MCF 10A (cell line): ENCODE data around the gene ANKRD10. TPM values are rescaled to one million over a fixed set of nuclear protein-coding genes. Genes with fewer than 3 reads are reported as not detected.

Experiments
- BruUV-seq: library from RNA; stranded (reverse); fragments of 400-500 nt; replicated peaks from 2 replicates; lab custom pipeline; 2021; lab: Mats Ljungman, UMichigan
- CTCF ChIA-PET: fragments of 300-600 bp; sonication (Branson Sonifier 250); formaldehyde crosslinking; extraction: SDS; loops from one replicate; lab custom pipeline; 2021; ENCODE audit warnings: antibody characterized with exemption, inconsistent platforms; lab: Yijun Ruan, JAX
- POLR2A ChIA-PET: fragments of 300-600, 350-650 bp; sonication (Branson Sonifier 250); formaldehyde crosslinking; extraction: SDS; loops from one replicate; lab custom pipeline; 2020; ENCODE audit warnings: antibody characterized with exemption, inconsistent platforms; lab: Yijun Ruan, JAX
- DNase-seq: peaks from one replicate; pipeline ENCODE4 v3.0.0-alpha.2; 2018; ENCODE audit not compliant: unreplicated experiment
- H3K27ac Mint-ChIP-seq: one replicate; pipeline ENCODE4 v1.8.0; 2022; ENCODE audit warnings: mild to moderate bottlenecking, low read depth, mixed read lengths; ENCODE audit not compliant: unreplicated experiment
- H3K27me3 Mint-ChIP-seq: one replicate; pipeline ENCODE4 v1.8.0; 2022; ENCODE audit warnings: mixed read lengths; ENCODE audit not compliant: insufficient read depth, unreplicated experiment
- H3K36me3 Mint-ChIP-seq: one replicate; pipeline ENCODE4 v1.8.0; 2022; ENCODE audit warnings: mild to moderate bottlenecking, moderate library complexity, mixed read lengths; ENCODE audit not compliant: insufficient read depth, unreplicated experiment
- H3K4me1 Mint-ChIP-seq: one replicate; pipeline ENCODE4 v1.8.0; 2022; ENCODE audit warnings: mixed read lengths; ENCODE audit not compliant: insufficient read depth, unreplicated experiment
- H3K4me3 Mint-ChIP-seq: one replicate; pipeline ENCODE4 v1.8.0; 2022; ENCODE audit warnings: mild to moderate bottlenecking, moderate library complexity, mixed read lengths; ENCODE audit not compliant: unreplicated experiment
- H3K9me3 Mint-ChIP-seq: one replicate; pipeline ENCODE4 v1.8.0; 2022; ENCODE audit warnings: mixed read lengths; ENCODE audit not compliant: unreplicated experiment
- intact Hi-C: fragments of 100-400 bp; cut with micrococcal nuclease; formaldehyde crosslinking; loops from 2 replicates; pipeline ENCODE4 v1.14.1; 2022
- total RNA-seq: library from RNA; stranded (reverse); gene quantifications from 2 replicates; pipeline ENCODE4 v1.2.3, GENCODE V29; 2022
- TF ChIP-seq, protein P1 (sequence below): fragments of 200-600 bp; IDR thresholded peaks from one replicate; pipeline ENCODE4 v1.8.0; 2022; ENCODE audit warnings: antibody characterized with exemption, mild to moderate bottlenecking; ENCODE audit not compliant: unreplicated experiment

The ANKRD10 gene
- total RNA-seq, 1 experiment from 2014 or later = 61.7 TPM

DNA sequence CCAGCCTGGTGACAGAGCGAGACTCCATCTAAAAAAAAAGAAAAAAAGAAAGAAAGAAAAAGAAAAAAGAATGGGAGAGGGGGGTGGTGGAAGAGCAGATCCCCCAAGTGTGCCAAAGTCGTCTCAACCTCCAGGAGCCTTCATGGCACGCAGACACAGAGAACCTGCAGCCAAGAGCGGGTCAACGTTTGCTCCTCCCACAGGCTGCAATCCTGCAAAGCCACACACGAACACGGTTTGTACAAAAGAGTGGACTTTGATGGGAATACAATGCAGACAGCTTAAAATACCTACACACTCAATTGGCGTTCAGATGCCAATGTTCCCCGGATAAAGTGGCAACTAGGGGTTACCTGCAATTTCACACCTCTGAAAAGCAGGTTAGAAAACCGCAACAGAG is 29.4 kb downstream of the ANKRD10 start:
- ChIA-PET POLR2A (interaction anchor here (1.1 kb wide), 1 partner anchor 10 kb away, joined by 3 read pairs; no protein-coding TSS in a partner anchor), CTCF (no interaction called here)
- no peak overlapping the region for H3K4me3 Mint-ChIP-seq
- TF ChIP-seq, protein P1, sequence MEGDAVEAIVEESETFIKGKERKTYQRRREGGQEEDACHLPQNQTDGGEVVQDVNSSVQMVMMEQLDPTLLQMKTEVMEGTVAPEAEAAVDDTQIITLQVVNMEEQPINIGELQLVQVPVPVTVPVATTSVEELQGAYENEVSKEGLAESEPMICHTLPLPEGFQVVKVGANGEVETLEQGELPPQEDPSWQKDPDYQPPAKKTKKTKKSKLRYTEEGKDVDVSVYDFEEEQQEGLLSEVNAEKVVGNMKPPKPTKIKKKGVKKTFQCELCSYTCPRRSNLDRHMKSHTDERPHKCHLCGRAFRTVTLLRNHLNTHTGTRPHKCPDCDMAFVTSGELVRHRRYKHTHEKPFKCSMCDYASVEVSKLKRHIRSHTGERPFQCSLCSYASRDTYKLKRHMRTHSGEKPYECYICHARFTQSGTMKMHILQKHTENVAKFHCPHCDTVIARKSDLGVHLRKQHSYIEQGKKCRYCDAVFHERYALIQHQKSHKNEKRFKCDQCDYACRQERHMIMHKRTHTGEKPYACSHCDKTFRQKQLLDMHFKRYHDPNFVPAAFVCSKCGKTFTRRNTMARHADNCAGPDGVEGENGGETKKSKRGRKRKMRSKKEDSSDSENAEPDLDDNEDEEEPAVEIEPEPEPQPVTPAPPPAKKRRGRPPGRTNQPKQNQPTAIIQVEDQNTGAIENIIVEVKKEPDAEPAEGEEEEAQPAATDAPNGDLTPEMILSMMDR = no peak
- no peaks in the 10 kb centered on the region for H3K9me3 Mint-ChIP-seq
- peaks cover 5% of the 10 kb centered on the region for H3K36me3 Mint-ChIP-seq
- H3K4me1 Mint-ChIP-seq = no peaks in the 10 kb centered on the region
- intact Hi-C loops = no loop called here
- no peaks in the 10 kb centered on the region for H3K27me3 Mint-ChIP-seq
- no peak for DNase-seq
- BruUV-seq = no TSS peak
- no peak overlapping the region for H3K27ac Mint-ChIP-seq

DNA sequence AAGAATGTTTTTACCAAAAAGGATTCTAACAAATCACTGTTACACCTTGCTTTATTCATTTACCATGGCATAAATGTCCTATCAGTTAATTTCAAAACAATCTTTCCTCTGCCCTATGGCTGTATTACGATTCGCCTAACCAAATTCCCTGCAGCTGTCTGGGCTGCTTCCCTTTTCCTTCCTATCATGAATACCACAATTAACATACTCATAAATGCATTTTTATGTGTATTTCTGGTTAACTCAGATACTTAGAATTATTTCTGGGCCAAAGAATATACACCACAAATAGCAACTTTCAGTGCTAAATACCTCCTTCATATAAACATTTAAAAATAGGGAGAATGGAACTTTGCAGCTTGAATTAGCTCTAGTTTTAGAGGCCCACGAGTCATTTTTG is 30.4 kb downstream of the ANKRD10 start:
- intact Hi-C loops = no loop called here
- no peak overlapping the region for H3K4me3 Mint-ChIP-seq
- POLR2A ChIA-PET = interaction anchor here (0.6 to 1.6 kb wide), 2 partner anchors 8 to 29 kb away, joined by 3 to 4 read pairs; no protein-coding TSS in a partner anchor

DNA sequence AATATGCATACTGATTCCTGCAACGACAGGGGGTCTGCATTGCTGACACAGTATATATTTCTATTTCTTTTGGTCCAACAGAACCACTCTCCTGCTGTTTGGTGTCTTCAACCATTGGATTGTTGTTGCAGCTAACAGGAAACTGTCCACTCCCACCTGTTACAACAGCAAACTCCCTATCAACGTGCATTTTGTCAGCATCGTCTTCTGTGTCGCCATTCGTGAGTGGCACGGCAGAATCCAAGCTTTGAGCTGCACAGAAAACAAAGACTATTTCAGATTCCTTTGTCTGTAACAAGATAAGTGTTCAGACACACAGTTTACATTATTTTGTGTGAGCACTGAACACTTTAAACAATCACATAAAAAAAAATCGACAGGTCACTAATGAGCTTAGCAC is 31.3 kb downstream of the ANKRD10 start:
- BruUV-seq = no TSS peak
- Mint-ChIP-seq H3K9me3 (no peaks in the 10 kb centered on the region), H3K4me3 (no peak overlapping the region), H3K36me3 (peaks cover 5% of the 10 kb centered on the region), H3K27ac (no peak overlapping the region), H3K27me3 (no peaks in the 10 kb centered on the region), H3K4me1 (no peaks in the 10 kb centered on the region)
- TF ChIP-seq, protein P1 = no peak
- intact Hi-C loops = no loop called here
- CTCF ChIA-PET = no interaction called here
- POLR2A ChIA-PET = interaction anchor here (0.7 to 1.6 kb wide), 3 partner anchors 9 to 65 kb away, joined by 3 to 4 read pairs (median 3); no protein-coding TSS in a partner anchor
- no peak for DNase-seq

More for the DNA sequence above, 30.4 kb downstream of the ANKRD10 start:
- BruUV-seq = no TSS peak
- no peaks in the 10 kb centered on the region for H3K27me3 Mint-ChIP-seq
- TF ChIP-seq, protein P1 = no peak
- DNase-seq = no peak
- H3K27ac Mint-ChIP-seq = no peak overlapping the region
- no peaks in the 10 kb centered on the region for H3K4me1 Mint-ChIP-seq
- peaks cover 5% of the 10 kb centered on the region for H3K36me3 Mint-ChIP-seq
- no peaks in the 10 kb centered on the region for H3K9me3 Mint-ChIP-seq
- CTCF ChIA-PET = no interaction called here

DNA sequence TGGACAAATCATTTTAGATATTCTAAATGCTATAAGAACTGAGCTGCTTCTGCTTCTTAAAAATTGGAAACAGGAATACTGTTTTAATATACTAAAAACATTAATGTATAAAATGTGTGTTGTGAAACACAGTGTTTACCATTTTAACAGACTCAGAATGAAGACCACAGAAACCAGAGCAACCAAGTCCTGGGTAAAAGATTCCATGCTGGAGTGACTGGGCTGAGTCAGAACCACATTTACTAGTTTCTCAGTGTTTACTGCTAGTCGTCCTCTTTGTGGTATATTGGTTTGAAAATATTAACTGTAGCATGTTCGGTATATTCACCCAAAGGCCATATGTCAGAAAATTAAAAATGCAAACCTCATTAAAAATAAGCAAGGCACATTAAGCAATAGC is 31.9 kb downstream of the ANKRD10 start:
- TF ChIP-seq, protein P1 = no peak
- DNase-seq = no peak
- CTCF ChIA-PET = interaction anchor here (0.7 to 1.1 kb wide), 3 partner anchors 13 to 662 kb away, joined by 3 read pairs; no protein-coding TSS in a partner anchor
- no peaks in the 10 kb centered on the region for H3K9me3 Mint-ChIP-seq
- H3K36me3 Mint-ChIP-seq = peaks cover 5% of the 10 kb centered on the region
- no TSS peak for BruUV-seq
- no peaks in the 10 kb centered on the region for H3K27me3 Mint-ChIP-seq
- no peaks in the 10 kb centered on the region for H3K4me1 Mint-ChIP-seq
- POLR2A ChIA-PET = interaction anchor here (0.8 to 1.6 kb wide), 2 partner anchors 10 to 31 kb away, joined by 3 to 4 read pairs; no protein-coding TSS in a partner anchor
- H3K4me3 Mint-ChIP-seq = no peak overlapping the region
- intact Hi-C loops = no loop called here
- no peak overlapping the region for H3K27ac Mint-ChIP-seq
